Measurements from ENCODE around the gene MAPK7. TPM values are rescaled to one million over a fixed set of nuclear protein-coding genes. Genes with fewer than 3 reads are reported as not detected.
A peak's percentile ranks its signal among the peaks of the same experiment; 100 is the strongest.

Gene MAPK7
- total RNA-seq, 4 donors from 2014 or later, result 7.3 to 12.5 (median 10.4) TPM

DNA sequence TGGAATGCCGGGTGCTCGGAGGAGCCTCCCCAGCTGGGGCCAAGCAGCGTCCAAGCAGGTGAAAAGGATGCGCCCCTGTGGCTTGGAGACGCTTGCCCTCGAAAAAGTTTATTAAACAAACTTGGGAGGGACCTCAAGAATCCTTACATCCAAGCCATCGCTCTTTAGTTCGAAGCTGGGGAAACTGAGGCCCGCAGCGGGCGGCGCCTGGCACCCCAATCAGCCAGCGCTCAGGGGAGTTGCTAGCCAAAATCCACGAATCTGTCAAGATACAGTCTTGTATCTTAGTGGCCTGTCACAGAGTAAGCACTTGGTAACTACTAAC lies 15.2 kb upstream of the MAPK7 start:
- Histone ChIP-seq H3K4me3 (peak overlapping the region; percentile 60 to 86 (median 72)), H3K4me1 (peaks cover 4 to 9% of the 10 kb centered on the region in 2 donors)

GRCh38 chr17:19363460-19364035 lies 14.8 kb upstream of the MAPK7 start:
- ATAC-seq (no peak), DNase-seq (no peak)
- intact Hi-C loops (cut with DNase I; ENCODE audit: low total_unique reads) (loop anchor here (2.0 to 5.0 kb wide), 3 partner anchors 284 to 403 kb away; partner anchors contain the start of gene ALDH3A2), in situ Hi-C loops (cut with MboI; ENCODE audit: low sequenced_read_pairs in 4 of 4) (loop anchor here (5.0 to 25.0 kb wide), 4 partner anchors 84 to 401 kb away; partner anchors contain the start of gene ALDH3A2 (in 1 of the 4))
- no peaks in the 10 kb centered on the region for H3K27me3 ChIP-seq
- H3K4me1 ChIP-seq, result peaks cover 4 to 9% of the 10 kb centered on the region in 2 donors
- no peaks in the 10 kb centered on the region for H3K36me3 ChIP-seq
- no peak overlapping the region for H3K27ac ChIP-seq
- no peak for TF ChIP-seq POLR2A (IDR thresholded peaks at IDR 0.05)
- TF ChIP-seq, protein P1, sequence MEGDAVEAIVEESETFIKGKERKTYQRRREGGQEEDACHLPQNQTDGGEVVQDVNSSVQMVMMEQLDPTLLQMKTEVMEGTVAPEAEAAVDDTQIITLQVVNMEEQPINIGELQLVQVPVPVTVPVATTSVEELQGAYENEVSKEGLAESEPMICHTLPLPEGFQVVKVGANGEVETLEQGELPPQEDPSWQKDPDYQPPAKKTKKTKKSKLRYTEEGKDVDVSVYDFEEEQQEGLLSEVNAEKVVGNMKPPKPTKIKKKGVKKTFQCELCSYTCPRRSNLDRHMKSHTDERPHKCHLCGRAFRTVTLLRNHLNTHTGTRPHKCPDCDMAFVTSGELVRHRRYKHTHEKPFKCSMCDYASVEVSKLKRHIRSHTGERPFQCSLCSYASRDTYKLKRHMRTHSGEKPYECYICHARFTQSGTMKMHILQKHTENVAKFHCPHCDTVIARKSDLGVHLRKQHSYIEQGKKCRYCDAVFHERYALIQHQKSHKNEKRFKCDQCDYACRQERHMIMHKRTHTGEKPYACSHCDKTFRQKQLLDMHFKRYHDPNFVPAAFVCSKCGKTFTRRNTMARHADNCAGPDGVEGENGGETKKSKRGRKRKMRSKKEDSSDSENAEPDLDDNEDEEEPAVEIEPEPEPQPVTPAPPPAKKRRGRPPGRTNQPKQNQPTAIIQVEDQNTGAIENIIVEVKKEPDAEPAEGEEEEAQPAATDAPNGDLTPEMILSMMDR (IDR thresholded peaks at IDR 0.05 in 4 of 5, conservative IDR thresholded peaks at IDR 0.05 in 1 of 5), result no peak
- no peak overlapping the region for H3K4me3 ChIP-seq
- H3K9me3 ChIP-seq, result no peaks in the 10 kb centered on the region

More for the DNA sequence above, 15.2 kb upstream of the MAPK7 start:
- H3K9me3 ChIP-seq, result no peaks in the 10 kb centered on the region
- ATAC-seq (no peak), DNase-seq (no peak)
- no peaks in the 10 kb centered on the region for H3K27me3 ChIP-seq
- peak overlapping the region; percentile 79 to 92 (median 84) for H3K27ac ChIP-seq
- TF ChIP-seq POLR2A (IDR thresholded peaks at IDR 0.05), result no peak
- TF ChIP-seq, protein P1 (IDR thresholded peaks at IDR 0.05 in 4 of 5, conservative IDR thresholded peaks at IDR 0.05 in 1 of 5), result peak in 1 of 5 experiments; percentile 36
- H3K36me3 ChIP-seq, result no peaks in the 10 kb centered on the region
- in situ Hi-C loops (cut with MboI; ENCODE audit: low sequenced_read_pairs in 4 of 4), result loop anchor here (5.0 to 25.0 kb wide), 4 partner anchors 84 to 402 kb away; partner anchors contain the start of gene ALDH3A2 (in 1 of the 4)
- intact Hi-C loops (cut with DNase I; ENCODE audit: low total_unique reads), result loop anchor here (2.0 to 5.0 kb wide), 3 partner anchors 284 to 404 kb away; partner anchors contain the start of gene ALDH3A2

DNA sequence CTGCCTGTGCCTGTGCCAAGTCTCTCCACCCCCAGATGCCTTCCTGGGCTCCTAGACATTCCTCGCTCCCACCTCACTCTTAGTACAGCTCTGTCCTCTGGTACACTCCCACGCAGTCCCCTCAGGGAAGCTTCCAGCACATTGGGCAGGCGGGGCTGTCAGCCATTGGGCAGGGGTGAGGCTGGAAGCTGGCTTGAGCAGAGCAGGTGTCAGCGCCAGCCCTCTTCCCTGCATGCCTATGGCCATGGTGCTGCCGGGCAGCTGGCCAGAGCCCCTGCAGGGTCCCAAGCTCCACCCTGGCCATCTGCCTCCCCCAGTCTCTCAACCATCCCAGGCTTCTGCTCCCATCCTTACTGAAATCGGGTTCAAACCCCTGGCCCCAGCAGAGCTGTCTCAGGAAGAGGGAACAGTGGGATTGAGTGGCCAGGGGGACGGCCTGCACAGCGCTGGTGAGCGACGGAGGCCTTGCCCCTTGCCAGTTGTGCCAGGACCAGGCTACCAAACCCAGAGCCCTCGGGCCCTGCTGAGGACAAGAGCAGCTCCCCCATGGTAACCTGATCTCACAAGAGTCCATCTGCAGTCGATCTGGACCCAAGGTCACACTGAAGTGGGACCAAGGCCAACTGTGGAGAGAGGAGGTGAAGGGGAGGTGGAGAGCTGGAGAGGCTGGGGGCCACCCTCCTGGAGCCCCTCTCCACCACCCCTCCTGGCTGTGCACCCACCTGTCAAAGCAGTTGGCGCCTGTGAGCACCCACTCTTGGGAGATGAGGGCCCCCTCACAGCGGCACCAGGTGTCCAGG lies 13.4 kb upstream of the MAPK7 start:
- intact Hi-C loops (cut with DNase I; ENCODE audit: low total_unique reads), result loop anchor here (5.0 kb wide), 2 partner anchors 282 to 387 kb away; partner anchors contain the start of gene ALDH3A2
- in situ Hi-C loops (cut with MboI; ENCODE audit: low sequenced_read_pairs in 4 of 4), result loop anchor here (5.0 to 25.0 kb wide), 4 partner anchors 82 to 400 kb away; partner anchors contain the start of gene ALDH3A2 (in 1 of the 4)
- TF ChIP-seq, protein P1 (IDR thresholded peaks at IDR 0.05 in 4 of 5, conservative IDR thresholded peaks at IDR 0.05 in 1 of 5), result no peak
- TF ChIP-seq POLR2A (IDR thresholded peaks at IDR 0.05), result no peak
- Histone ChIP-seq H3K9me3 (no peaks in the 10 kb centered on the region), H3K27ac (no peak overlapping the region), H3K4me1 (peaks cover 4 to 9% of the 10 kb centered on the region in 2 donors), H3K36me3 (no peaks in the 10 kb centered on the region), H3K27me3 (no peaks in the 10 kb centered on the region), H3K4me3 (no peak overlapping the region)
- DNase-seq (no peak), ATAC-seq (no peak)

DNA sequence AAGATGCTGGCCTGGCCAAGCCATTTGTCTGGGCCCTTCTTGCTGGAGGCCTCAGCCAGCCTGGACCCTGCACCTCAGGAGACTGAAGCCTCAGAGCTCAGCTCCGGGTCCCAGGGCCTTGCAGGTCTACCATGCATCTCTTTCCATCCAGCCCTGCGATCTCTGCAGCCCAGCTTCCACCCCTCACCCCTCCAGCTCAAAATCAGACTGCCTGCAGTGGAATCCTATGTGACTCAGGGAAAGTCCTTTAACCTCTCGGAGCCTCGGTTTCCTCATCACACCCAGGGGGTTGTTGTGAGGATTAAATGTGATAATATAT lies 12.8 kb upstream of the MAPK7 start:
- intact Hi-C loops (cut with DNase I; ENCODE audit: low total_unique reads) (no loop called here), in situ Hi-C loops (cut with MboI; ENCODE audit: low sequenced_read_pairs in 4 of 4) (loop anchor here (5.0 to 25.0 kb wide), 4 partner anchors 82 to 399 kb away; partner anchors contain the start of gene ALDH3A2 (in 1 of the 4))
- no peak for DNase-seq
- Histone ChIP-seq H3K4me1 (peaks cover 4 to 9% of the 10 kb centered on the region in 2 donors), H3K27me3 (no peaks in the 10 kb centered on the region), H3K4me3 (no peak overlapping the region), H3K36me3 (no peaks in the 10 kb centered on the region), H3K9me3 (no peaks in the 10 kb centered on the region), H3K27ac (no peak overlapping the region)
- TF ChIP-seq POLR2A (IDR thresholded peaks at IDR 0.05), result no peak
- TF ChIP-seq, protein P1 (IDR thresholded peaks at IDR 0.05 in 4 of 5, conservative IDR thresholded peaks at IDR 0.05 in 1 of 5), result no peak
- ATAC-seq, result no peak

All from gastrocnemius medialis (tissue), 4 donors.